Measurements from ENCODE around the gene PUM1.

GRCh38 chr1:31007462-31007991 is 58.0 kb downstream of the PUM1 start:
- TF ChIP-seq CTCF (IDR thresholded peaks at IDR 0.05), result no peak
- no peak for TF ChIP-seq POLR2A (IDR thresholded peaks at IDR 0.05)

Data from lower leg skin (tissue), 3 donors.